ENCODE measurements around the gene MFAP4. TPM values are rescaled to one million over a fixed set of nuclear protein-coding genes. Genes with fewer than 3 reads are reported as not detected.

Gene MFAP4
- total and polyA plus RNA-seq, 4 donors: 2.1 to 13.3 (median 5.7) TPM

DNA sequence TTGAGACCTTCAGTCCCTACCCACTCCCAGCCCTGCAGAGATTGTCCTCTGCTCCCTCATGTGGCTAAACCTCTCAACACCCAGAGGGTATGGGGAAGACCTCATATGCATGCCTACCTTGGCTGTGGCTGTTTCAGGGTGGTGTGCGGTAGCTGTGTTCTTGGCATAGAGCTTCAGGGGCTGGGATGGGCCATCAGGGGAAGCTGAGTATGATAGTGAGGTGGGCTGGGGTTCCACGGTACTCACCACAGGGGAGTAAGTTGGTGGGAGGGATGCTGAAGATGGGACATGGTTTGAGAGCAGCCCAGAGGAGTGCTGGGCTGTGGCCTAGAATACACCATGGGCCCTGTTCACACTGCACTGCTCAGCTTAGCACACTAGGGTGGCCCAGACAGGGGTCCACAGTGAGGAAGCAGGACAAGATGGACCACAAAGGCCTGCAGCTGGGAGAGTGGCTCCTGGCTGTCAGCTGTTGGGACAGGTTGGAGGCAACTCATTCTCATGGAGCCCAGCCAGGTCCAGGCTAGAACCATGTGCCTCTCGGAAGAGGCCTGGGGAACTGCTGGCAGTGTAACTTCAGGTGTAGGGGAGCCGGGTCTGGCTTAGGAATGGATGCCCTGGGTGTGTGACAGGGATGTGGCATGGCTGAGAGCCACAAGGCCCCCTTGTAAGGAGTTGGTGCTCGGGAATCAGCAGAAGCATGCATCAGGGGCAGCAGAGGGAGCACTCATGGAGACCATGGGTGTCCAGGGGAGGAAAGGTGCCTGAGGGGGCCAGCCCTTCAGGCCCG lies 3.1 kb downstream of the MFAP4 start:
- H3K27me3 ChIP-seq (ENCODE audit: control insufficient read depth in 4 of 4, insufficient read depth in 4 of 4, low read length in 3 of 4): no peaks in the 10 kb centered on the region
- TF ChIP-seq, protein P1, sequence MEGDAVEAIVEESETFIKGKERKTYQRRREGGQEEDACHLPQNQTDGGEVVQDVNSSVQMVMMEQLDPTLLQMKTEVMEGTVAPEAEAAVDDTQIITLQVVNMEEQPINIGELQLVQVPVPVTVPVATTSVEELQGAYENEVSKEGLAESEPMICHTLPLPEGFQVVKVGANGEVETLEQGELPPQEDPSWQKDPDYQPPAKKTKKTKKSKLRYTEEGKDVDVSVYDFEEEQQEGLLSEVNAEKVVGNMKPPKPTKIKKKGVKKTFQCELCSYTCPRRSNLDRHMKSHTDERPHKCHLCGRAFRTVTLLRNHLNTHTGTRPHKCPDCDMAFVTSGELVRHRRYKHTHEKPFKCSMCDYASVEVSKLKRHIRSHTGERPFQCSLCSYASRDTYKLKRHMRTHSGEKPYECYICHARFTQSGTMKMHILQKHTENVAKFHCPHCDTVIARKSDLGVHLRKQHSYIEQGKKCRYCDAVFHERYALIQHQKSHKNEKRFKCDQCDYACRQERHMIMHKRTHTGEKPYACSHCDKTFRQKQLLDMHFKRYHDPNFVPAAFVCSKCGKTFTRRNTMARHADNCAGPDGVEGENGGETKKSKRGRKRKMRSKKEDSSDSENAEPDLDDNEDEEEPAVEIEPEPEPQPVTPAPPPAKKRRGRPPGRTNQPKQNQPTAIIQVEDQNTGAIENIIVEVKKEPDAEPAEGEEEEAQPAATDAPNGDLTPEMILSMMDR (IDR thresholded peaks at IDR 0.05; ENCODE audit: low read depth, low read length, missing input control): no peak
- TF ChIP-seq RXRA (IDR thresholded peaks at IDR 0.05) (no peak), TAF1 (conservative IDR thresholded peaks at IDR 0.05) (no peak), HNF4G (IDR thresholded peaks at IDR 0.05) (no peak), GABPA (IDR thresholded peaks at IDR 0.05 in 1 of 2, conservative IDR thresholded peaks at IDR 0.05 in 1 of 2) (no peak), HNF4A (conservative IDR thresholded peaks at IDR 0.05) (no peak), RAD21 (IDR thresholded peaks at IDR 0.05) (no peak)
- TF ChIP-seq, protein P2, sequence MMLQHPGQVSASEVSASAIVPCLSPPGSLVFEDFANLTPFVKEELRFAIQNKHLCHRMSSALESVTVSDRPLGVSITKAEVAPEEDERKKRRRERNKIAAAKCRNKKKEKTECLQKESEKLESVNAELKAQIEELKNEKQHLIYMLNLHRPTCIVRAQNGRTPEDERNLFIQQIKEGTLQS (IDR thresholded peaks at IDR 0.05): no peak
- H3K9me3 ChIP-seq (ENCODE audit: control insufficient read depth in 4 of 4, low read length in 3 of 4): no peaks in the 10 kb centered on the region
- no peak overlapping the region for H3K4me3 ChIP-seq (ENCODE audit: low read depth in 1 of 3, low read length in 3 of 3)
- H3K27ac ChIP-seq (ENCODE audit: low read depth in 1 of 2, low read length in 2 of 2): no peak overlapping the region
- WGBS: 90% methylated on average over 6 of the region's 6 CpGs
- no peak for DNase-seq (ENCODE audit: low spot score)
- no peak overlapping the region for H3K9ac ChIP-seq (ENCODE audit: low read depth in 1 of 2, low read length in 2 of 2)
- peaks cover 2 to 10% (median 5%) of the 10 kb centered on the region in 4 donors for H3K4me1 ChIP-seq (ENCODE audit: control insufficient read depth in 4 of 4, insufficient read depth in 4 of 4, low read length in 3 of 4)
- peaks cover 6 to 22% (median 10%) of the 10 kb centered on the region in 4 donors for H3K36me3 ChIP-seq (ENCODE audit: control insufficient read depth in 4 of 4, insufficient read depth in 3 of 4, low read depth in 1 of 4, low read length in 3 of 4)

DNA sequence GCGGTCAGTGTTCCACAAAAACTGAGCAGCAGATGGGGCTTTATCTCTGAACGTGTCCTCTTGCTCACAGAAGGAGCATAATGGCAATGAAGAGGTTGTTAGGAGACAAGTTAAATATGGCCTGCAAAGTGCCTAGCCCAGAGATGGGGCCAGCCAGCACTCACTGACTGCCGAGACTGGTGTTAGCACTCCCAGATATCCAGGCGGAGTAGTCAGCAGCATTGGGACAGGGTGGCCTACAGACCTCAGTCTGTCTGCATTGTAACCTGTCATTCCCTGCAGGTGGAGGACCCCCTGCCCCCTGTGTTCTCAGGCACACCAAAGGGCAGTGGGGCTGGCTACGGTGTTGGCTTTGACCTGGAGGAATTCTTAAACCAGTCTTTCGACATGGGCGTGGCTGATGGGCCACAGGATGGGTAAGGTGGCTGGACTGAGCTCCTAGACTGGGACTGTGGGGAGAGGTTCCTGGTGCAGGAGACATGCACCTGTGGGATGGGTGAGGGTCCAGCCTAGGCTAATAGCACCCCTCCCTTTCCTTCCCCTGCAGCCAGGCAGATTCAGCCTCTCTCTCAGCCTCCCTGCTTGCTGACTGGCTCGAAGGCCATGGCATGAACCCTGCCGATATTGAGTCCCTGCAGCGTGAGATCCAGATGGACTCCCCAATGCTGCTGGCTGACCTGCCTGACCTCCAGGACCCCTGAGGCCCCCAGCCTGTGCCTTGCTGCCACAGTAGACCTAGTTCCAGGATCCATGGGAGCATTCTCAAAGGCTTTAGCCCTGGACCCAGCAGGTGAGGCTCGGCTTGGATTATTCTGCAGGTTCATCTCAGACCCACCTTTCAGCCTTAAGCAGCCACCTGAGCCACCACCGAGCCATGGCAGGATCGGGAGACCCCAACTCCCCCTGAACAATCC lies 4.2 kb downstream of the MFAP4 start:
- Histone ChIP-seq H3K4me1 (ENCODE audit: control insufficient read depth in 4 of 4, insufficient read depth in 4 of 4, low read length in 3 of 4) (peaks cover 4 to 16% (median 8%) of the 10 kb centered on the region in 4 donors), H3K9ac (ENCODE audit: low read depth in 1 of 2, low read length in 2 of 2) (no peak overlapping the region), H3K4me3 (ENCODE audit: low read depth in 1 of 3, low read length in 3 of 3) (no peak overlapping the region), H3K36me3 (ENCODE audit: control insufficient read depth in 4 of 4, insufficient read depth in 3 of 4, low read depth in 1 of 4, low read length in 3 of 4) (peaks cover 6 to 22% (median 10%) of the 10 kb centered on the region in 4 donors), H3K9me3 (ENCODE audit: control insufficient read depth in 4 of 4, low read length in 3 of 4) (no peaks in the 10 kb centered on the region), H3K27me3 (ENCODE audit: control insufficient read depth in 4 of 4, insufficient read depth in 4 of 4, low read length in 3 of 4) (no peaks in the 10 kb centered on the region), H3K27ac (ENCODE audit: low read depth in 1 of 2, low read length in 2 of 2) (no peak overlapping the region)
- TF ChIP-seq RXRA (IDR thresholded peaks at IDR 0.05) (no peak), EGR1 (IDR thresholded peaks at IDR 0.05; ENCODE audit: low read depth in 2 of 2) (no peak), NR2F2 (IDR thresholded peaks at IDR 0.05) (no peak), YY1 (IDR thresholded peaks at IDR 0.05) (no peak), HNF4A (conservative IDR thresholded peaks at IDR 0.05) (no peak), FOXA2 (IDR thresholded peaks at IDR 0.05) (no peak), FOXA1 (IDR thresholded peaks at IDR 0.05) (no peak), HNF4G (IDR thresholded peaks at IDR 0.05) (no peak), RAD21 (IDR thresholded peaks at IDR 0.05) (no peak)
- TF ChIP-seq, protein P2 (IDR thresholded peaks at IDR 0.05): no peak
- TF ChIP-seq, protein P3, sequence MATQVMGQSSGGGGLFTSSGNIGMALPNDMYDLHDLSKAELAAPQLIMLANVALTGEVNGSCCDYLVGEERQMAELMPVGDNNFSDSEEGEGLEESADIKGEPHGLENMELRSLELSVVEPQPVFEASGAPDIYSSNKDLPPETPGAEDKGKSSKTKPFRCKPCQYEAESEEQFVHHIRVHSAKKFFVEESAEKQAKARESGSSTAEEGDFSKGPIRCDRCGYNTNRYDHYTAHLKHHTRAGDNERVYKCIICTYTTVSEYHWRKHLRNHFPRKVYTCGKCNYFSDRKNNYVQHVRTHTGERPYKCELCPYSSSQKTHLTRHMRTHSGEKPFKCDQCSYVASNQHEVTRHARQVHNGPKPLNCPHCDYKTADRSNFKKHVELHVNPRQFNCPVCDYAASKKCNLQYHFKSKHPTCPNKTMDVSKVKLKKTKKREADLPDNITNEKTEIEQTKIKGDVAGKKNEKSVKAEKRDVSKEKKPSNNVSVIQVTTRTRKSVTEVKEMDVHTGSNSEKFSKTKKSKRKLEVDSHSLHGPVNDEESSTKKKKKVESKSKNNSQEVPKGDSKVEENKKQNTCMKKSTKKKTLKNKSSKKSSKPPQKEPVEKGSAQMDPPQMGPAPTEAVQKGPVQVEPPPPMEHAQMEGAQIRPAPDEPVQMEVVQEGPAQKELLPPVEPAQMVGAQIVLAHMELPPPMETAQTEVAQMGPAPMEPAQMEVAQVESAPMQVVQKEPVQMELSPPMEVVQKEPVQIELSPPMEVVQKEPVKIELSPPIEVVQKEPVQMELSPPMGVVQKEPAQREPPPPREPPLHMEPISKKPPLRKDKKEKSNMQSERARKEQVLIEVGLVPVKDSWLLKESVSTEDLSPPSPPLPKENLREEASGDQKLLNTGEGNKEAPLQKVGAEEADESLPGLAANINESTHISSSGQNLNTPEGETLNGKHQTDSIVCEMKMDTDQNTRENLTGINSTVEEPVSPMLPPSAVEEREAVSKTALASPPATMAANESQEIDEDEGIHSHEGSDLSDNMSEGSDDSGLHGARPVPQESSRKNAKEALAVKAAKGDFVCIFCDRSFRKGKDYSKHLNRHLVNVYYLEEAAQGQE (IDR thresholded peaks at IDR 0.05): no peak
- TF ChIP-seq, protein P4, sequence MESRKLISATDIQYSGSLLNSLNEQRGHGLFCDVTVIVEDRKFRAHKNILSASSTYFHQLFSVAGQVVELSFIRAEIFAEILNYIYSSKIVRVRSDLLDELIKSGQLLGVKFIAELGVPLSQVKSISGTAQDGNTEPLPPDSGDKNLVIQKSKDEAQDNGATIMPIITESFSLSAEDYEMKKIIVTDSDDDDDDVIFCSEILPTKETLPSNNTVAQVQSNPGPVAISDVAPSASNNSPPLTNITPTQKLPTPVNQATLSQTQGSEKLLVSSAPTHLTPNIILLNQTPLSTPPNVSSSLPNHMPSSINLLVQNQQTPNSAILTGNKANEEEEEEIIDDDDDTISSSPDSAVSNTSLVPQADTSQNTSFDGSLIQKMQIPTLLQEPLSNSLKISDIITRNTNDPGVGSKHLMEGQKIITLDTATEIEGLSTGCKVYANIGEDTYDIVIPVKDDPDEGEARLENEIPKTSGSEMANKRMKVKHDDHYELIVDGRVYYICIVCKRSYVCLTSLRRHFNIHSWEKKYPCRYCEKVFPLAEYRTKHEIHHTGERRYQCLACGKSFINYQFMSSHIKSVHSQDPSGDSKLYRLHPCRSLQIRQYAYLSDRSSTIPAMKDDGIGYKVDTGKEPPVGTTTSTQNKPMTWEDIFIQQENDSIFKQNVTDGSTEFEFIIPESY (IDR thresholded peaks at IDR 0.05): no peak
- TF ChIP-seq, protein P1 (IDR thresholded peaks at IDR 0.05; ENCODE audit: low read depth, low read length, missing input control): no peak
- DNase-seq (ENCODE audit: low spot score): no peak
- 91% methylated on average over 13 of the region's 13 CpGs for WGBS

Measured in liver (tissue), 9 donors.